Activated CD4-positive, alpha-beta T cell treated with anti-CD3 and anti-CD28 coated beads for 36 hours (primary cell): ENCODE results near the gene COL28A1. TPM values are rescaled to one million over a fixed set of nuclear protein-coding genes. Genes with fewer than 3 reads are reported as not detected.
"Not testable (repeated sequence)": the region's sequence is repeated elsewhere in the genome, so short reads cannot be mapped to it uniquely, and the experiment has no call there.

Source experiments
- ATAC-seq: fragments of 200-7000 bp; cut with Tn5 transposase; one replicate; pipeline ENCODE4 v1.10.0; 2021; ENCODE audit warnings: mild to moderate bottlenecking, moderate library complexity
- CTCF ChIA-PET: fragments of 350-600 bp; sonication (Branson Sonifier 250); formaldehyde crosslinking; loops from one replicate; lab custom pipeline; 2021; ENCODE audit warnings: antibody characterized with exemption; lab: Charles Lee
- POLR2A ChIA-PET: fragments of 350-600 bp; sonication (Branson Sonifier 250); formaldehyde crosslinking; loops from one replicate; lab custom pipeline; 2021; ENCODE audit warnings: antibody characterized with exemption, inconsistent platforms; lab: Charles Lee
- DNase-seq: peaks from one replicate; pipeline ENCODE4 v3.0.0-alpha.2; 2020
- H3K27ac Mint-ChIP-seq: one replicate; pipeline ENCODE4 v1.8.0; 2021; ENCODE audit warnings: mixed read lengths
- H3K27me3 Mint-ChIP-seq: one replicate; pipeline ENCODE4 v1.8.0; 2021; ENCODE audit warnings: mixed read lengths
- H3K36me3 Mint-ChIP-seq: one replicate; pipeline ENCODE4 v1.8.0; 2021; ENCODE audit warnings: low read depth, mixed read lengths
- H3K4me1 Mint-ChIP-seq: one replicate; pipeline ENCODE4 v1.8.0; 2021; ENCODE audit warnings: mixed read lengths
- H3K4me3 Mint-ChIP-seq: one replicate; pipeline ENCODE4 v1.8.0; 2021; ENCODE audit warnings: mild to moderate bottlenecking, moderate library complexity, mixed read lengths
- H3K9me3 Mint-ChIP-seq: one replicate; pipeline ENCODE4 v1.8.0; 2021; ENCODE audit warnings: low read depth, mixed read lengths
- intact Hi-C, 2 experiments: fragments of 100-400 bp; cut with DNase I in 1 of 2; cut with micrococcal nuclease in 1 of 2; formaldehyde crosslinking; loops; one replicate each; pipeline versions ENCODE4 v1.14.2 to v1.15.1; 2022 to 2024; cut with DNase I, micrococcal nuclease
- total RNA-seq, 2 experiments: library from RNA; stranded (reverse); gene quantifications; one replicate each; pipeline ENCODE4 v1.2.3, GENCODE V29; 2021

COL28A1 gene
- total RNA-seq, 2 experiments from 2014 or later: not detected

- no peak for ATAC-seq
- ChIA-PET CTCF (interaction anchor here (0.7 kb wide), 1 partner anchor 172 kb away, joined by 3 read pairs; no protein-coding TSS in a partner anchor), POLR2A (no interaction called here)
- intact Hi-C loops: no loop called here
- no peak overlapping the region for H3K4me3 Mint-ChIP-seq
- no peaks in the 10 kb centered on the region for H3K27me3 Mint-ChIP-seq
- no peaks in the 10 kb centered on the region for H3K4me1 Mint-ChIP-seq
- H3K9me3 Mint-ChIP-seq: peaks cover 2% of the 10 kb centered on the region
- DNase-seq: no peak
- no peak overlapping the region for H3K27ac Mint-ChIP-seq
- no peaks in the 10 kb centered on the region for H3K36me3 Mint-ChIP-seq
Measured at GRCh38 chr7:7491044-7491443, 44.6 kb downstream of the COL28A1 start.

GRCh38 chr7:7490003-7490402 is 45.7 kb downstream of the COL28A1 start:
- POLR2A ChIA-PET: no interaction called here
- Mint-ChIP-seq H3K4me3 (no peak overlapping the region), H3K4me1 (no peaks in the 10 kb centered on the region), H3K27me3 (no peaks in the 10 kb centered on the region), H3K36me3 (no peaks in the 10 kb centered on the region), H3K27ac (no peak overlapping the region), H3K9me3 (peaks cover 2% of the 10 kb centered on the region)
- intact Hi-C loops: no loop called here
- no peak for DNase-seq
- no peak for ATAC-seq
- CTCF ChIA-PET: no interaction called here

GRCh38 chr7:7489546-7489945 is 46.1 kb downstream of the COL28A1 start:
- CTCF ChIA-PET: no interaction called here
- Mint-ChIP-seq H3K27me3 (no peaks in the 10 kb centered on the region), H3K36me3 (no peaks in the 10 kb centered on the region), H3K4me1 (no peaks in the 10 kb centered on the region), H3K4me3 (no peak overlapping the region), H3K9me3 (peaks cover 2% of the 10 kb centered on the region), H3K27ac (no peak overlapping the region)
- POLR2A ChIA-PET: no interaction called here
- no peak for DNase-seq
- intact Hi-C loops: no loop called here
- ATAC-seq: no peak

GRCh38 chr7:7486362-7486761 is 49.3 kb downstream of the COL28A1 start:
- Mint-ChIP-seq H3K27ac (no peak overlapping the region), H3K4me1 (no peaks in the 10 kb centered on the region), H3K4me3 (no peak overlapping the region), H3K27me3 (no peaks in the 10 kb centered on the region), H3K9me3 (peaks cover 4% of the 10 kb centered on the region), H3K36me3 (no peaks in the 10 kb centered on the region)
- ATAC-seq (no peak), DNase-seq (no peak)
- CTCF ChIA-PET: interaction anchor here (0.6 kb wide), 1 partner anchor 437 kb away, joined by 3 read pairs; no protein-coding TSS in a partner anchor
- POLR2A ChIA-PET: no interaction called here
- intact Hi-C loops: no loop called here

- H3K4me3 Mint-ChIP-seq: no peak overlapping the region
- H3K27me3 Mint-ChIP-seq: peaks cover 3% of the 10 kb centered on the region
- CTCF ChIA-PET: no interaction called here
- H3K4me1 Mint-ChIP-seq: no peaks in the 10 kb centered on the region
- DNase-seq: no peak
- POLR2A ChIA-PET: no interaction called here
- intact Hi-C loops: no loop called here
- H3K27ac Mint-ChIP-seq: no peak overlapping the region
- peaks cover 4% of the 10 kb centered on the region for H3K9me3 Mint-ChIP-seq
- no peaks in the 10 kb centered on the region for H3K36me3 Mint-ChIP-seq
- ATAC-seq: no peak
Measured at GRCh38 chr7:7484072-7484471, 51.6 kb downstream of the COL28A1 start.

GRCh38 chr7:7481802-7482201 is 53.9 kb downstream of the COL28A1 start:
- peaks cover 5% of the 10 kb centered on the region for H3K9me3 Mint-ChIP-seq
- ATAC-seq: no peak
- H3K4me3 Mint-ChIP-seq: no peak overlapping the region
- H3K27ac Mint-ChIP-seq: no peak overlapping the region
- intact Hi-C loops: no loop called here
- H3K36me3 Mint-ChIP-seq: no peaks in the 10 kb centered on the region
- POLR2A ChIA-PET: no interaction called here
- CTCF ChIA-PET: no interaction called here
- DNase-seq: no peak
- no peaks in the 10 kb centered on the region for H3K4me1 Mint-ChIP-seq
- peaks cover 3% of the 10 kb centered on the region for H3K27me3 Mint-ChIP-seq

- no peak overlapping the region for H3K27ac Mint-ChIP-seq
- ChIA-PET POLR2A (no interaction called here), CTCF (no interaction called here)
- H3K4me3 Mint-ChIP-seq: no peak overlapping the region
- no peaks in the 10 kb centered on the region for H3K4me1 Mint-ChIP-seq
- H3K36me3 Mint-ChIP-seq: no peaks in the 10 kb centered on the region
- H3K27me3 Mint-ChIP-seq: peaks cover 3% of the 10 kb centered on the region
- intact Hi-C loops: no loop called here
- ATAC-seq: no peak
- H3K9me3 Mint-ChIP-seq: peaks cover 5% of the 10 kb centered on the region
- no peak for DNase-seq
Measured at GRCh38 chr7:7479275-7479805, 56.3 kb downstream of the COL28A1 start.

- Mint-ChIP-seq H3K27ac (no peak overlapping the region), H3K36me3 (no peaks in the 10 kb centered on the region), H3K4me1 (no peaks in the 10 kb centered on the region), H3K9me3 (peaks cover 5% of the 10 kb centered on the region), H3K27me3 (peaks cover 3% of the 10 kb centered on the region), H3K4me3 (no peak overlapping the region)
- DNase-seq: no peak
- CTCF ChIA-PET: no interaction called here
- no peak for ATAC-seq
- POLR2A ChIA-PET: no interaction called here
- intact Hi-C loops: no loop called here
Measured at GRCh38 chr7:7478569-7478968, 57.1 kb downstream of the COL28A1 start.

- intact Hi-C loops, H3K27me3 Mint-ChIP-seq: not testable (repeated sequence)
Measured at GRCh38 chr7:7477641-7478040, 58.0 kb downstream of the COL28A1 start.

GRCh38 chr7:7476381-7476780 is 59.3 kb downstream of the COL28A1 start:
- ATAC-seq: no peak
- H3K27ac Mint-ChIP-seq: no peak overlapping the region
- DNase-seq: no peak
- CTCF ChIA-PET: interaction anchor here (0.7 kb wide), 1 partner anchor 87 kb away, joined by 3 read pairs; no protein-coding TSS in a partner anchor
- H3K4me3 Mint-ChIP-seq: no peak overlapping the region
- H3K4me1 Mint-ChIP-seq: no peaks in the 10 kb centered on the region
- peaks cover 3% of the 10 kb centered on the region for H3K27me3 Mint-ChIP-seq
- intact Hi-C loops: no loop called here
- no peaks in the 10 kb centered on the region for H3K36me3 Mint-ChIP-seq
- POLR2A ChIA-PET: interaction anchor here (0.7 kb wide), 1 partner anchor 723 kb away, joined by 3 read pairs; no protein-coding TSS in a partner anchor
- H3K9me3 Mint-ChIP-seq: peaks cover 3% of the 10 kb centered on the region

More at GRCh38 chr7:7477641-7478040, 58.0 kb downstream of the COL28A1 start:
- H3K4me1 Mint-ChIP-seq, H3K36me3 Mint-ChIP-seq, H3K9me3 Mint-ChIP-seq, H3K4me3 Mint-ChIP-seq, DNase-seq, CTCF ChIA-PET, H3K27ac Mint-ChIP-seq, ATAC-seq: not testable (repeated sequence)
- POLR2A ChIA-PET: interaction anchor here (1.1 kb wide), 1 partner anchor 10 kb away, joined by 3 read pairs; no protein-coding TSS in a partner anchor

- H3K9me3 Mint-ChIP-seq: peaks cover 3% of the 10 kb centered on the region
- DNase-seq: no peak
- POLR2A ChIA-PET: interaction anchor here (0.7 kb wide), 1 partner anchor 723 kb away, joined by 3 read pairs; no protein-coding TSS in a partner anchor
- ATAC-seq: no peak
- no peaks in the 10 kb centered on the region for H3K4me1 Mint-ChIP-seq
- H3K4me3 Mint-ChIP-seq: no peak overlapping the region
- H3K36me3 Mint-ChIP-seq: no peaks in the 10 kb centered on the region
- intact Hi-C loops: no loop called here
- CTCF ChIA-PET: no interaction called here
- H3K27me3 Mint-ChIP-seq: no peaks in the 10 kb centered on the region
- no peak overlapping the region for H3K27ac Mint-ChIP-seq
Measured at GRCh38 chr7:7475601-7476000, 60.1 kb downstream of the COL28A1 start.

- Mint-ChIP-seq H3K9me3 (peaks cover 3% of the 10 kb centered on the region), H3K4me1 (no peaks in the 10 kb centered on the region), H3K27me3 (no peaks in the 10 kb centered on the region), H3K4me3 (no peak overlapping the region), H3K36me3 (no peaks in the 10 kb centered on the region), H3K27ac (no peak overlapping the region)
- DNase-seq (no peak), ATAC-seq (no peak)
- ChIA-PET POLR2A (interaction anchor here (0.6 kb wide), 1 partner anchor 41 kb away, joined by 10 read pairs; no protein-coding TSS in a partner anchor), CTCF (no interaction called here)
- intact Hi-C loops: no loop called here
Measured at GRCh38 chr7:7474436-7474835, 61.2 kb downstream of the COL28A1 start.
